SK-N-MC (cell line): ENCODE results near the gene C6orf132.

Source experiments
- EZH2 ChIP-seq: fragments of 200-600 bp; sonication (generic); IDR thresholded peaks from one replicate; pipeline ENCODE4 v1.6.1; 2017; ENCODE audit warnings: antibody characterized with exemption
- FOXP2 ChIP-seq: optimal IDR thresholded peaks from 2 replicates; pipeline ENCODE3; 2011; ENCODE audit warnings: mild to moderate bottlenecking, moderate library complexity; ENCODE audit not compliant: insufficient read depth; ENCODE audit errors: extremely low read length, control extremely low read depth
- POLR2AphosphoS5 ChIP-seq: IDR thresholded peaks from 2 replicates; pipeline ENCODE4 v1.6.1; 2012; ENCODE audit warnings: mild to moderate bottlenecking, low read depth, low read length, borderline replicate concordance

DNA sequence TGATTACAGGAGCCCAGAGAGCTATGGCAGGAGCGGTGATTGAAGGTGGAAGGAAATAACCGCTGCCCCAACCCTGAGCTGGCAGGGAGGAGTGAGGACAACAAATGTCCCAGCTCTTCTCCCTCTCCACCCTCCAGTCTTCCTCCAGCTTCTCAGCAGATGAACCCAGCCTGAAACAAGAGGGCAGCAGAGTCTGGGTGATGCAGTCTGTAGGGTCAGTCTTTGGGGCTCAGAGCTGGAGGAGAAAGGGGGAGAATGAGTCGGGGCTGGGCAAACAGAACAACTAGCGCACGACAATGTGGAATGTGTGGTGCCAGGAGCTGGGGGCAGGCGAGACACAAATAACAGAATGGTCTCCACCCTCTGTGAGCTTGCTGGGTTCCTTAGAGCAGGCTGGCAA is 26.2 kb upstream of the C6orf132 start:
- no peak for TF ChIP-seq EZH2
- no peak for TF ChIP-seq POLR2AphosphoS5
- no peak for TF ChIP-seq FOXP2
